GM23248 (cell line): ENCODE measurements around the gene SEMA3C. TPM values are rescaled to one million over a fixed set of nuclear protein-coding genes. Genes with fewer than 3 reads are reported as not detected.

Experiments
- DNase-seq: peaks from one replicate; pipeline ENCODE4 v3.0.0-alpha.2; 2015
- H2AFZ ChIP-seq: fragments of 200-600 bp; sonication (generic); 2 replicates; pipeline ENCODE4 v1.6.1; 2016; ENCODE audit warnings: antibody characterized with exemption
- H3F3A ChIP-seq: fragments of 200-600 bp; sonication (generic); 2 replicates; pipeline ENCODE4 v1.6.1; 2016; ENCODE audit warnings: mild to moderate bottlenecking, antibody characterized with exemption, mixed run types; ENCODE audit not compliant: insufficient read depth
- H3K27ac ChIP-seq: fragments of 200-600 bp; sonication (generic); 2 replicates; pipeline ENCODE4 v1.5.1; 2016; ENCODE audit warnings: mild to moderate bottlenecking
- H3K27me3 ChIP-seq: fragments of 200-600 bp; sonication (generic); replicated peaks from 2 replicates; pipeline ENCODE4 v1.6.1; 2016; ENCODE audit warnings: mild to moderate bottlenecking; ENCODE audit not compliant: insufficient read depth
- H3K36me3 ChIP-seq: fragments of 200-600 bp; sonication (generic); 2 replicates; pipeline ENCODE4 v1.6.1; 2016; ENCODE audit warnings: low read depth, mild to moderate bottlenecking
- H3K4me1 ChIP-seq: fragments of 200-600 bp; sonication (generic); 2 replicates; pipeline ENCODE4 v1.6.1; 2016; ENCODE audit warnings: mild to moderate bottlenecking; ENCODE audit not compliant: insufficient read depth
- H3K4me2 ChIP-seq: fragments of 200-600 bp; sonication (generic); one replicate; pipeline ENCODE4 v1.6.1; 2016; ENCODE audit warnings: mild to moderate bottlenecking; ENCODE audit not compliant: unreplicated experiment
- H3K4me3 ChIP-seq: fragments of 200-600 bp; sonication (generic); 2 replicates; pipeline ENCODE4 v1.5.1; 2016; ENCODE audit warnings: mild to moderate bottlenecking
- H3K79me2 ChIP-seq: fragments of 200-600 bp; sonication (generic); 2 replicates; pipeline ENCODE4 v1.6.1; 2016; ENCODE audit warnings: mild to moderate bottlenecking; ENCODE audit not compliant: insufficient read depth
- H3K9ac ChIP-seq: fragments of 200-600 bp; sonication (generic); 2 replicates; pipeline ENCODE4 v1.6.1; 2016; ENCODE audit warnings: mild to moderate bottlenecking
- H3K9me2 ChIP-seq: fragments of 200-600 bp; sonication (generic); 2 replicates; pipeline ENCODE4 v1.6.1; 2016; ENCODE audit warnings: mixed run types, mild to moderate bottlenecking, moderate library complexity; ENCODE audit not compliant: insufficient read depth
- H3K9me3 ChIP-seq: fragments of 200-600 bp; sonication (generic); one replicate; pipeline ENCODE4 v1.6.1; 2017; ENCODE audit warnings: low read depth
- H4K20me1 ChIP-seq: fragments of 200-600 bp; sonication (generic); 2 replicates; pipeline ENCODE4 v1.6.0; 2016; ENCODE audit not compliant: insufficient read depth
- EZH2 ChIP-seq: fragments of 200-600 bp; sonication (generic); IDR thresholded peaks from 2 replicates; pipeline ENCODE4 v1.6.1; 2018; ENCODE audit warnings: antibody characterized with exemption, mild to moderate bottlenecking; ENCODE audit not compliant: insufficient read depth, poor library complexity, severe bottlenecking
- EZH2phosphoT487 ChIP-seq: fragments of 200-600 bp; sonication (generic); IDR thresholded peaks from 2 replicates; pipeline ENCODE4 v1.6.1; 2018; ENCODE audit warnings: antibody characterized with exemption, moderate library complexity, mild to moderate bottlenecking, low read depth; ENCODE audit not compliant: insufficient read depth
- WGBS, 2 experiments: methylation state at CpG; one replicate each; pipeline ENCODE4 v1.1.6; 2015 to 2017; ENCODE audit warnings: low lambda C conversion rate in 2 of 2, low coverage in 1 of 2; ENCODE audit errors: missing lambda C conversion rate in 2 of 2; 5-methylcytosine and 5-hydroxymethylcytosine counted together
- in situ Hi-C: fragments of 300-500 bp; cut with MboI; formaldehyde crosslinking; loops from 2 replicates; pipeline ENCODE4 v1.15.0; 2020
- polyA plus RNA-seq: library from polyadenylated mRNA; unstranded; fragments of >200 nt; fragmentation: Nextera tagmentation; extraction: Ambion mirVana; gene quantifications from 2 replicates; pipeline ENCODE4 v1.2.1, GENCODE V29; 2016
- total RNA-seq: library from RNA; depleted of rRNA; stranded (reverse); fragments of >200 nt; shearing (Covaris generic); gene quantifications from 2 replicates; pipeline ENCODE4 v1.2.3, GENCODE V29; 2014

The SEMA3C gene
- total and polyA plus RNA-seq, 2 experiments from 2014 or later: 316 to 612 TPM

GRCh38 chr7:80907612-80908011 lies 11.2 kb downstream of the SEMA3C start:
- H3K9ac ChIP-seq: no peak overlapping the region
- no peaks in the 10 kb centered on the region for H3K27me3 ChIP-seq
- in situ Hi-C loops: no loop called here
- H3K36me3 ChIP-seq: peaks cover 89% of the 10 kb centered on the region
- TF ChIP-seq EZH2: no peak
- no peak for TF ChIP-seq EZH2phosphoT487
- H3K9me3 ChIP-seq: no peaks in the 10 kb centered on the region
- H4K20me1 ChIP-seq: peaks cover 4% of the 10 kb centered on the region; the same call in 1 of the 2 replicates
- H3K9me2 ChIP-seq: no peaks in the 10 kb centered on the region
- H3K4me1 ChIP-seq: peaks cover 34% of the 10 kb centered on the region
- no peak overlapping the region for H3K4me2 ChIP-seq
- H3K79me2 ChIP-seq: peaks cover 98% of the 10 kb centered on the region
- 97 to 99% methylated on average over 4 of the region's 4 CpGs for WGBS, 2 experiments
- no peak for DNase-seq
- H3K4me3 ChIP-seq: no peak overlapping the region
- H2AFZ ChIP-seq: no peak overlapping the region
- no peak overlapping the region; the same call in 1 of the 2 replicates for H3K27ac ChIP-seq
- peaks cover 69% of the 10 kb centered on the region for H3F3A ChIP-seq

GRCh38 chr7:80907141-80907601 lies 11.7 kb downstream of the SEMA3C start:
- Histone ChIP-seq H3K9me2 (no peaks in the 10 kb centered on the region), H2AFZ (no peak overlapping the region), H3K9me3 (no peaks in the 10 kb centered on the region), H3K27ac (peak overlapping the region; percentile 2; the same call in 1 of the 2 replicates), H3K79me2 (peaks cover 98% of the 10 kb centered on the region), H3K36me3 (peaks cover 89% of the 10 kb centered on the region), H3K4me1 (peaks cover 38% of the 10 kb centered on the region), H4K20me1 (peaks cover 4% of the 10 kb centered on the region; the same call in 1 of the 2 replicates), H3K4me3 (no peak overlapping the region), H3K4me2 (no peak overlapping the region), H3K27me3 (no peaks in the 10 kb centered on the region), H3K9ac (no peak overlapping the region), H3F3A (peaks cover 69% of the 10 kb centered on the region)
- in situ Hi-C loops: no loop called here
- no peak for DNase-seq
- 68 to 74% methylated on average over 4 of the region's 4 CpGs for WGBS, 2 experiments
- TF ChIP-seq EZH2phosphoT487: no peak
- no peak for TF ChIP-seq EZH2

GRCh38 chr7:80905334-80905733 lies 13.5 kb downstream of the SEMA3C start:
- DNase-seq: no peak
- TF ChIP-seq EZH2 (no peak), EZH2phosphoT487 (no peak)
- H3K9me3 ChIP-seq: no peaks in the 10 kb centered on the region
- H3K9me2 ChIP-seq: no peaks in the 10 kb centered on the region
- H3K27me3 ChIP-seq: no peaks in the 10 kb centered on the region
- H4K20me1 ChIP-seq: peaks cover 4% of the 10 kb centered on the region; the same call in 1 of the 2 replicates
- H3K4me1 ChIP-seq: peaks cover 46% of the 10 kb centered on the region
- peaks cover 95% of the 10 kb centered on the region for H3K79me2 ChIP-seq
- 54 to 66% methylated on average over 3 of the region's 3 CpGs for WGBS, 2 experiments
- H3K27ac ChIP-seq: no peak overlapping the region
- H3K9ac ChIP-seq: no peak overlapping the region
- H3K4me2 ChIP-seq: no peak overlapping the region
- no peak overlapping the region for H2AFZ ChIP-seq
- H3K36me3 ChIP-seq: peaks cover 82% of the 10 kb centered on the region
- no peak overlapping the region for H3K4me3 ChIP-seq
- in situ Hi-C loops: no loop called here
- H3F3A ChIP-seq: peaks cover 80% of the 10 kb centered on the region

- Histone ChIP-seq H3K27me3 (no peaks in the 10 kb centered on the region), H4K20me1 (peaks cover 4% of the 10 kb centered on the region; the same call in 1 of the 2 replicates), H2AFZ (no peak overlapping the region), H3K79me2 (peaks cover 95% of the 10 kb centered on the region), H3K9ac (no peak overlapping the region), H3K9me2 (no peaks in the 10 kb centered on the region), H3K4me2 (no peak overlapping the region), H3K4me3 (no peak overlapping the region), H3K27ac (peak overlapping the region; percentile 44), H3F3A (peaks cover 81% of the 10 kb centered on the region), H3K4me1 (peaks cover 51% of the 10 kb centered on the region), H3K36me3 (peaks cover 80% of the 10 kb centered on the region), H3K9me3 (no peaks in the 10 kb centered on the region)
- in situ Hi-C loops: no loop called here
- TF ChIP-seq EZH2 (no peak), EZH2phosphoT487 (no peak)
- DNase-seq: no peak
- 80 to 84% methylated on average over 6 of the region's 6 CpGs for WGBS, 2 experiments
Measured at GRCh38 chr7:80902716-80903308, 16.0 kb downstream of the SEMA3C start.
